Activated T-cell treated with anti-CD3 and anti-CD28 coated beads for 1 hour (primary cell): ENCODE data around the gene CD6.
A peak's percentile ranks its signal among the peaks of the same experiment; 100 is the strongest.

Source experiments
- DNase-seq: peaks from one replicate; pipeline ENCODE4 v3.0.0-alpha.2; 2020; ENCODE audit warnings: low read depth

Gene CD6

DNA sequence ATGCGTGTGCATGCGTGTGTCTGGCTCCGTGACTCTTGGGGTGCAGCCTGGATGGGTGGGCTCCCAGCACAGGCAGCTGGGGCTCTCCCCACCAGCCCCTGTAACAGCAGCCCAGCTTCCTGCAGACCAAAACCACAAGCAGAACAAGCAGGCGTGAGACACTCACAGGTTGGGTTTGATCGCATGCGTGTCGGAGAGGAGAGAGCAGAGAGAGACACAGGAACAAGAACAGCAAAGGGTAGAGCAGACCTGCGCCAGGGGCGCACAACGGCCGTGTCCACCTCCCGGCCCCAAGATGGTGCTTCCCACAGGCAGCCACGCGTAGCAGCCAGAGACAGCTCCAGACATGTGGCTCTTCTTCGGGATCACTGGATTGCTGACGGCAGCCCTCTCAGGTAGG lies at the start of gene CD6:
Gene CD6 (plus strand): TSS at position 161 of the 400 bp plus-strand sequence. CDS start 186 bp downstream, at position 347.
- peak; percentile 42 for DNase-seq

DNA sequence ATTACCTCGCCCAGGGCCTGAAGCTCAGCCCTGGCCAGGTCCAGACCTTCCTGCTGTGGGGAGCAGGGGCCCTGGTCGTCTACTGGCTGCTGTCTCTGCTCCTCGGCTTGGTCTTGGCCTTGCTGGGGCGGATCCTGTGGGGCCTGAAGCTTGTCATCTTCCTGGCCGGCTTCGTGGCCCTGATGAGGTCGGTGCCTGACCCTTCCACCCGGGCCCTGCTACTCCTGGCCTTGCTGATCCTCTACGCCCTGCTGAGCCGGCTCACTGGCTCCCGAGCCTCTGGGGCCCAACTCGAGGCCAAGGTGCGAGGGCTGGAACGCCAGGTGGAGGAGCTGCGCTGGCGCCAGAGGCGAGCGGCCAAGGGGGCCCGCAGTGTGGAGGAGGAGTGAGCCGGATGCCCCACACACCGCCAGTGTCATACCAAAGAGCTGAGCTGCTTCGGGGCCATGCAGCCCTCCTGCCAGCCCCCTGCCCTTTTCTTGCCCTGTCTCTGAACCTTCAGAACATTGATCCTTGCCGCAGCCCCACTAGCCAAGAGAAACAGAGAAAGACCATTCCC lies 49.6 kb upstream of the CD6 start:
- DNase-seq, result no peak

- no peak for DNase-seq
These were observed 48.6 kb upstream of the CD6 start for GRCh38 chr11:60922906-60923305.

GRCh38 chr11:60923326-60923725 lies 48.2 kb upstream of the CD6 start:
- DNase-seq, result no peak

- DNase-seq, result no peak
These were observed 47.7 kb upstream of the CD6 start for GRCh38 chr11:60923800-60924109.

DNA sequence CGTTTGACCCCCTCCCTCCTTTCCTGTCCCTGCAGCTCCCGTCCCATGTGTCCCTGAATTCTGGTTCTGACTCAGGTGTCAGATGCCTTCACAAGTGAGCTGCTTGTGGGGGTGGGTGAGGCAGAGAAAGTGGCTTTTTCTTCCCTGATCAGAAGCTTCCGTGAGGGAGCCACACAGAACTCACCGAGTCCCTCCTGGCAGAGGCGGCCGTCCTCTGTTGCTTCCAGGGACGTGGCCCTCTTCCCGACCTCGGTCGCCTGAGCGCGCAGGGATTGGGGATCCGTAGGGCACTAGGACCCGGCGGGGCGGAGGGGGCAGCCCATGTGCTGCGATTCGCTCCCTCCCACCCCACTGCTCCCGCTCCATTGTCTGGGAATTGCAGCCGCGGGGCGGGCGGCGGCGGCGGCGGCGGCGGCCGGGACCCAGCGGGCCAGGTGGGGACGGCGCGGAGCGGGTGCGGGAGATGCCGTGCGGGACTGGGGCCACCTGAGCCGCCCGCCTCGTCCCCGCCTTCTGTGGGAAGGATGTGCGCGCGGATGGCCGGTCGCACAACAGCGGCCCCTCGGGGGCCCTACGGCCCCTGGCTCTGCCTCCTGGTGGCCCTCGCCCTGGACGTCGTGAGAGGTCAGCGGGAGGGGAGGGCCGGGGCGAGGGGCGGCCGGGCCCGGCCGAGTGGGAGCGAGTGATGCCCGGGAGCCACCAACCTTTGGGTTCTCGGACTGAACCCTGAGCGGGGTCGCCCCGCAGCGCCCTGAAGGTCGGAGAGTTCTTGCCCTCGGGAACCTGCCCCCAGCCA lies 47.2 kb upstream of the CD6 start, which contains the start of gene TMEM132A:
Gene TMEM132A (plus strand): TSS at position 351 of the 796 bp plus-strand sequence. CDS start 174 bp downstream, at position 525.
- no peak for DNase-seq

DNA sequence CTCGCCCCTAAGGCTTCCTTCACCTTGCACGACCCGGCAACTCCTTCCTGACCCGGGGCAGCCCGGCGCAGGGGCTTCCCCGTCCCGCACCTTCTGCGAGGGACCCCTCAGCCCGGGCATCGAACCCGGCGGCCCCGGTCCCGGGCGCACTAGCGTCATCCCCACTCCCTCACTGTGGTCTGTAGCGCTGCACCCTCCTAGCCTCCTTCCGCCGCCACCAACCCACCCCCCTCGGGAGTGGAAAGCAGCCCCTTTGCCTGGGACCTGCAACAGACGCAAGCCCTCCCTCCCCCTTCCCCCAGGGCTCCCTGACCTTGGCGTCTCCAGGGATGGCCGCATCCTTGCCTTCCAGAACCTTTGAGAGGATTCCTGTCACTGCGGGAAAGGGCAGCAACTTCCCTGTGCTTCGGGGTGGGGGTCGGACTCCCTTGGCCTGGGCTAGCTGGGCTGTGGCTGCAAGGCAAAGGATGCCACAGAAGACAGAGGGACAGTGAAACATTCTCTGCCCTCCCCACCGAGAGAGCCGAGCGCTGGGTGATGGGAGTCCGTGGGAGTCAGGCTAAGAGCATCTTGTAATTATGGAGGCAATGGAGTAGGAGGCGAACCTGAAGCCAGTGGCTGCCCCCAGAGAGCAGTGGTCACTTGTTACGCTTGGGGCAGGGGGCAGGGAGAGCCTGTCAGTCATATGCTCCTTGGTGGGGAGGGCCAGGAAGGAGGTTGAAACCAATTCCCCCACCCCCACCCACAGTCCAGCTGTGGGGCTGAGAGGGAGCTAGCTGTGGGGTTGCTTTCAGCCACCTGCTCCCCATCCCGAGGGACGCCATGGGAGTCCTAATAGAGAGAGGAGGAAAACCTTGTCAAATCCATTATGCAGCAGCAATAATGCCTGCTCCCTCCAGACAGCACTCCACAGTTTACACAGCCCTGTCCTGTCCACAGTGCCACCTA lies 46.3 kb upstream of the CD6 start:
- DNase-seq, result no peak

- no peak for DNase-seq
These were observed 45.6 kb upstream of the CD6 start for GRCh38 chr11:60925868-60926267.

- no peak for DNase-seq
These were observed 45.0 kb upstream of the CD6 start for GRCh38 chr11:60926500-60926899.

DNA sequence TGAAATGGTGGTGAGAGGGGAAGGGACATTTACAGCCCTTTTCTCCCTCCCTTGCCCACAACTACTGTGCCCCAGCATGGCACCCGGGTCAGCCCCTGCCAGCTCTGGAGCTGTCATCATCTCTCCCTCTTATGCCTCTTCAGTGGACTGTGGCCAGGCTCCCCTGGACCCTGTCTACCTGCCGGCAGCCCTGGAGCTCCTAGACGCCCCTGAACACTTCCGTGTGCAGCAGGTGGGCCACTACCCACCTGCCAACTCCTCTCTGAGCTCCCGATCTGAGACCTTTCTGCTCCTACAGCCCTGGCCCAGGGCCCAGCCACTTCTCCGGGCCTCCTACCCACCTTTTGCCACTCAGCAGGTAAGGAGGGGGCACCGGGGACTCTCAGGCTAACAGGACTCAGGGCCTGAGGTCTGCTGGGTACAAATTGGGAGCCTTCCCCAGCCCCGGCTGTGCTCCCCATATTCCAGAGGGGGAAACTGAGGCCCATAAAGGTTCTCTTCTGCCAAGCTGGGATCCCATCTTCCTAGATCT lies 44.4 kb upstream of the CD6 start:
- no peak for DNase-seq

- DNase-seq, result no peak
These were observed 43.9 kb upstream of the CD6 start for GRCh38 chr11:60927600-60927999.

- DNase-seq, result no peak
These were observed 42.9 kb upstream of the CD6 start for GRCh38 chr11:60928563-60929001.

DNA sequence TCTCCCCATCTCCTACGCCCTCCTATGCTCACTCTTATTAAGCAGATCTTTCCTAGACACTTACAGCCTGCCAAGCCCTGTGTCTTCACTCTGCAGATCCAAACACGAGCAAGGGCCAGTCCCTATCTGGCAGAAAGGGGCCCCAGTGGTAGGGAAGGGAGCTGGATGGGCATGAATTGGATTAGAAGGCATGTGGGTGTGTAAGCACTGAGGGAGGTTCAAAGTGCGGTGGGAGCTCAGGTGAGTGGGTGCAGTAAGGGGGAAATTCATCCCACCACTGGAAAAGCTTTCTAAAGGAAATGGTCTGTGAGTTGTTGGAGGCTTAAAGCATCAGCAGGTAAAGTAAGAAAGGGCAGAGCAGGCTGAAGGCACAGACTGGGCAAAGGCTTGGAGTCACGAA lies 41.7 kb upstream of the CD6 start:
- DNase-seq, result no peak

GRCh38 chr11:60930394-60930793 lies 41.1 kb upstream of the CD6 start:
- no peak for DNase-seq

DNA sequence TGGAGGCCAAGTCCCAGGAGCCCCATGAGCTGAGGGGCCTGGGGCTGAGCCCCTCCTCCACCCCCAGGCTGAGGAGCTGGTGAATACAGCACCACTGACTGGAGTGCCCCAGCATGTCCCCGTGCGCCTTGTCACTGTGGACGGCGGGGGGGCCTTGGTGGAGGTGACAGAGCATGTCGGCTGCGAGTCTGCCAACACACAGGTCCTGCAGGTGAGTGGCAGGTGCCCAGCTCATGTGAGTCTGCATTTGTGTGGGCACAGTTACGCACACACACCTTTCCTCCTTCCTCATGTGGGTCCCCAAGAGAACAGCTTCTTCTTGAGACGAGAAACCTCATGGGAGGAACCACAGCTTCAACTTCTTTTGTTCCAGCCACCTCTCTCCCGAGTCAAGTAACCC lies 39.6 kb upstream of the CD6 start:
- no peak for DNase-seq

GRCh38 chr11:60932605-60933356 lies 38.7 kb upstream of the CD6 start:
- DNase-seq, result no peak

GRCh38 chr11:60933416-60934123 lies 37.9 kb upstream of the CD6 start:
- no peak for DNase-seq

DNA sequence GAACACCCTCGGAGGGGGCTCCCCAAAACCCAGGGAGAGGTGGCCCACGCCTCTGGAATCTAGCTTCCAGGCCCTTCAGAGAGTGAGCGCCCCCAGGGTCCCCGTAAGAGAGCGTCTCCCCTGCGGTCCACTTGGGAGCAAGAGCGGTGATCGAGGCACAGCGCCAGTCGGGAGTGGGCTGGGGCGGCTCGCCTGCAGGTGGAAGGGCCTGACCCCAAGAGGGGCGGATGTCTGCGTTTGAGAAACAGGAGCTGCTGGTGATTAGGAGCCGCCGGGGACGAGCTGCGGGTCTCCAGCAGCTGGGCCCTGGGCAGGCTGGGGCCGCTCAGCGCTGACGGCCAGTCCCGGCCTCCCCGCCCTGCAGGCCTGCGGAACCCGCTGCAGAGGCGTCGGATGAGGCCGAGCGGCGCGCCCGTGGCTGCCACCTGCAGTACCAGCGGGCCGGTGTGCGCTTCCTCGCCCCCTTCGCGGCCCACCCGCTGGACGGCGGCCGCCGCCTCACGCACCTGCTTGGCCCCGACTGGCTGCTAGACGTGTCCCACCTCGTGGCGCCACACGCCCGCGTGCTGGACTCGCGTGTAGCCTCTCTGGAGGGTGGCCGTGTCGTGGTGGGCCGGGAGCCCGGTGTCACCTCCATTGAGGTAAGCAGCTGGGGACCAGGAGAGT lies 37.2 kb upstream of the CD6 start:
- no peak for DNase-seq

GRCh38 chr11:60934790-60935605 lies 36.5 kb upstream of the CD6 start:
- DNase-seq, result no peak
